Measurements from ENCODE around the gene KLHL1.

DNA sequence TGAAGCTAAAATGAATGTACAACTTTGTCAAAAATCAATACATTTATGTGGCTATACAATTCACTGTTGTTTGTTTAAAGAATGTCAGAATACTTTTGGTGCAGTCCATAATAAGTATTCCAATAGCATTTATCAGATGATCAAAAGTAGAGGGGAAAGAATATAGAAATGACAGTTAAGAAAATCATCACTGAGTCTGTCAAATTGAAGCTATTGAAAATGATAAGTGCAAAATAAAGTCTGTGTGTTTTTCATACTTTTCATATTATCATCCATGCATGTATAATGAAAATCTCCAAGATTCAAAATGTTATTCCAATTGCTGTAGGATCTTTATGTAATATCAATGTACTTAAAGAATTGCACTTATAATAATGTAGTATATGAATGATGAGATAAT is 93.9 kb downstream of the KLHL1 start:
- no peak for TF ChIP-seq CTCF (conservative IDR thresholded peaks at IDR 0.05; ENCODE audit: low read depth, low read length)
- no peak for TF ChIP-seq CEBPB (IDR thresholded peaks at IDR 0.05; ENCODE audit: low read depth, low read length)
- TF ChIP-seq FOS (IDR thresholded peaks at IDR 0.05; ENCODE audit: low read depth, low read length) = no peak
- no peak for TF ChIP-seq BHLHE40 (IDR thresholded peaks at IDR 0.05; ENCODE audit: low read depth, low read length)
- no peak for TF ChIP-seq RFX5 (IDR thresholded peaks at IDR 0.05; ENCODE audit: low read depth, low read length)
- TF ChIP-seq USF2 (IDR thresholded peaks at IDR 0.05; ENCODE audit: low read depth, low read length) = no peak
- no peak for TF ChIP-seq MXI1 (IDR thresholded peaks at IDR 0.05; ENCODE audit: borderline replicate concordance, low read depth, low read length)
- no peak for TF ChIP-seq POLR2A (IDR thresholded peaks at IDR 0.05; ENCODE audit: low read depth, low read length)
